Activated CD4-positive, alpha-beta T cell treated with anti-CD3 and anti-CD28 coated beads, Interleukin-2, amount 10 ng/mL, durations not matched to agents 24 days and 14 days (primary cell): Measurements from ENCODE around the gene GDF7. TPM values are rescaled to one million over a fixed set of nuclear protein-coding genes. Genes with fewer than 3 reads are reported as not detected.

Experiments
- DNase-seq: peaks from one replicate; pipeline ENCODE4 v3.0.0; 2022
- H3K27ac Mint-ChIP-seq: one replicate; pipeline ENCODE4 v1.8.0; 2022; ENCODE audit warnings: mild to moderate bottlenecking, mixed read lengths
- H3K27me3 Mint-ChIP-seq: one replicate; pipeline ENCODE4 v1.8.0; 2022; ENCODE audit warnings: mixed read lengths
- H3K36me3 Mint-ChIP-seq: one replicate; pipeline ENCODE4 v1.8.0; 2022; ENCODE audit warnings: low read depth, mild to moderate bottlenecking, mixed read lengths
- H3K4me1 Mint-ChIP-seq: one replicate; pipeline ENCODE4 v1.8.0; 2021; ENCODE audit warnings: mixed read lengths
- H3K4me3 Mint-ChIP-seq: one replicate; pipeline ENCODE4 v1.8.0; 2022; ENCODE audit warnings: mild to moderate bottlenecking, moderate library complexity, mixed read lengths
- H3K9me3 Mint-ChIP-seq: one replicate; pipeline ENCODE4 v1.8.0; 2021; ENCODE audit warnings: mixed read lengths
- intact Hi-C: fragments of 100-400 bp; cut with micrococcal nuclease; formaldehyde crosslinking; loops from one replicate; pipeline ENCODE4 v1.15.1; 2023
- total RNA-seq: library from RNA; stranded (reverse); gene quantifications from 2 replicates; pipeline ENCODE4 v1.2.3, GENCODE V29; 2022

The GDF7 gene
- total RNA-seq, 1 donor from 2014 or later, result 0.26 TPM

- Mint-ChIP-seq H3K27me3 (no peaks in the 10 kb centered on the region), H3K4me3 (no peak overlapping the region), H3K27ac (no peak overlapping the region), H3K4me1 (no peaks in the 10 kb centered on the region), H3K36me3 (no peaks in the 10 kb centered on the region), H3K9me3 (no peaks in the 10 kb centered on the region)
- DNase-seq, result no peak
- intact Hi-C loops, result no loop called here
These were observed 33.0 kb upstream of the GDF7 start for GRCh38 chr2:20633794-20634506.

GRCh38 chr2:20634507-20635112 is 32.3 kb upstream of the GDF7 start:
- Mint-ChIP-seq H3K27me3 (no peaks in the 10 kb centered on the region), H3K36me3 (no peaks in the 10 kb centered on the region), H3K27ac (no peak overlapping the region), H3K4me3 (no peak overlapping the region), H3K9me3 (no peaks in the 10 kb centered on the region), H3K4me1 (no peaks in the 10 kb centered on the region)
- intact Hi-C loops, result no loop called here
- DNase-seq, result no peak

- Mint-ChIP-seq H3K36me3 (no peaks in the 10 kb centered on the region), H3K27ac (no peak overlapping the region), H3K9me3 (no peaks in the 10 kb centered on the region), H3K27me3 (no peaks in the 10 kb centered on the region), H3K4me3 (no peak overlapping the region), H3K4me1 (no peaks in the 10 kb centered on the region)
- DNase-seq, result no peak
- intact Hi-C loops, result no loop called here
These were observed 31.8 kb upstream of the GDF7 start for GRCh38 chr2:20635113-20635510.

GRCh38 chr2:20635675-20636584 is 31.0 kb upstream of the GDF7 start:
- no peaks in the 10 kb centered on the region for H3K27me3 Mint-ChIP-seq
- DNase-seq, result peak; percentile 83

GRCh38 chr2:20637147-20637546 is 29.8 kb upstream of the GDF7 start:
- no peak for DNase-seq
- Mint-ChIP-seq H3K4me3 (no peak overlapping the region), H3K27ac (no peak overlapping the region), H3K9me3 (no peaks in the 10 kb centered on the region), H3K4me1 (no peaks in the 10 kb centered on the region), H3K27me3 (no peaks in the 10 kb centered on the region), H3K36me3 (no peaks in the 10 kb centered on the region)
- intact Hi-C loops, result no loop called here

More at GRCh38 chr2:20635675-20636584, 31.0 kb upstream of the GDF7 start:
- no peak overlapping the region for H3K27ac Mint-ChIP-seq
- no peaks in the 10 kb centered on the region for H3K9me3 Mint-ChIP-seq
- H3K4me1 Mint-ChIP-seq, result no peaks in the 10 kb centered on the region
- no peaks in the 10 kb centered on the region for H3K36me3 Mint-ChIP-seq
- no peak overlapping the region for H3K4me3 Mint-ChIP-seq
- intact Hi-C loops, result no loop called here

GRCh38 chr2:20638014-20638413 is 28.9 kb upstream of the GDF7 start:
- Mint-ChIP-seq H3K4me1 (no peaks in the 10 kb centered on the region), H3K27ac (no peak overlapping the region), H3K27me3 (no peaks in the 10 kb centered on the region), H3K4me3 (no peak overlapping the region), H3K36me3 (no peaks in the 10 kb centered on the region), H3K9me3 (no peaks in the 10 kb centered on the region)
- DNase-seq, result no peak
- intact Hi-C loops, result no loop called here

GRCh38 chr2:20638646-20639430 is 28.1 kb upstream of the GDF7 start:
- Mint-ChIP-seq H3K4me1 (no peaks in the 10 kb centered on the region), H3K27ac (no peak overlapping the region), H3K27me3 (no peaks in the 10 kb centered on the region), H3K4me3 (no peak overlapping the region), H3K36me3 (no peaks in the 10 kb centered on the region), H3K9me3 (no peaks in the 10 kb centered on the region)
- intact Hi-C loops, result no loop called here
- DNase-seq, result no peak

- intact Hi-C loops, result no loop called here
- DNase-seq, result no peak
- Mint-ChIP-seq H3K4me1 (no peaks in the 10 kb centered on the region), H3K4me3 (no peak overlapping the region), H3K27me3 (no peaks in the 10 kb centered on the region), H3K9me3 (no peaks in the 10 kb centered on the region), H3K36me3 (no peaks in the 10 kb centered on the region), H3K27ac (no peak overlapping the region)
These were observed 26.4 kb upstream of the GDF7 start for GRCh38 chr2:20640411-20641122.

- Mint-ChIP-seq H3K9me3 (no peaks in the 10 kb centered on the region), H3K36me3 (no peaks in the 10 kb centered on the region), H3K27me3 (no peaks in the 10 kb centered on the region), H3K4me1 (no peaks in the 10 kb centered on the region), H3K27ac (no peak overlapping the region), H3K4me3 (no peak overlapping the region)
- DNase-seq, result no peak
- intact Hi-C loops, result no loop called here
These were observed 25.6 kb upstream of the GDF7 start for GRCh38 chr2:20641123-20641985.

- intact Hi-C loops, result loop anchor here (1.0 kb wide), 1 partner anchor 199 kb away; no protein-coding TSS in a partner anchor
- DNase-seq, result peak; percentile 92
- H3K36me3 Mint-ChIP-seq, result no peaks in the 10 kb centered on the region
- no peaks in the 10 kb centered on the region for H3K27me3 Mint-ChIP-seq
- H3K27ac Mint-ChIP-seq, result no peak overlapping the region
- H3K4me3 Mint-ChIP-seq, result no peak overlapping the region
- no peaks in the 10 kb centered on the region for H3K9me3 Mint-ChIP-seq
- H3K4me1 Mint-ChIP-seq, result no peaks in the 10 kb centered on the region
These were observed 24.6 kb upstream of the GDF7 start for GRCh38 chr2:20642055-20642971.

- DNase-seq, result no peak
- Mint-ChIP-seq H3K4me3 (no peak overlapping the region), H3K36me3 (no peaks in the 10 kb centered on the region), H3K4me1 (peaks cover 2% of the 10 kb centered on the region), H3K27me3 (no peaks in the 10 kb centered on the region), H3K9me3 (no peaks in the 10 kb centered on the region), H3K27ac (no peak overlapping the region)
- intact Hi-C loops, result no loop called here
These were observed 23.9 kb upstream of the GDF7 start for GRCh38 chr2:20643060-20643459.

GRCh38 chr2:20643826-20644225 is 23.1 kb upstream of the GDF7 start:
- no peaks in the 10 kb centered on the region for H3K27me3 Mint-ChIP-seq
- no peaks in the 10 kb centered on the region for H3K9me3 Mint-ChIP-seq
- peaks cover 10% of the 10 kb centered on the region for H3K4me1 Mint-ChIP-seq
- intact Hi-C loops, result no loop called here
- H3K36me3 Mint-ChIP-seq, result no peaks in the 10 kb centered on the region
- no peak overlapping the region for H3K4me3 Mint-ChIP-seq
- no peak for DNase-seq
- H3K27ac Mint-ChIP-seq, result no peak overlapping the region
